ENCODE data around the gene ANKS6. TPM values are rescaled to one million over a fixed set of nuclear protein-coding genes. Genes with fewer than 3 reads are reported as not detected.

ANKS6 gene
- total RNA-seq, 3 donors from 2014 or later (not counting 1 experiment from before 2014, with no cell fraction given), result 8.1 to 12.6 (median 10.5) TPM

- H3K27me3 Mint-ChIP-seq (ENCODE audit: low read depth in 2 of 2), result peaks cover 37 to 53% of the 10 kb centered on the region in 2 donors
- no peaks in the 10 kb centered on the region for H3K36me3 Mint-ChIP-seq
- no peak overlapping the region for H3K27ac ChIP-seq (ENCODE audit: low read length)
- no peak overlapping the region for H3K4me3 ChIP-seq (ENCODE audit: low read length)
- intact Hi-C loops (cut with micrococcal nuclease), result no loop called here
- H3K9me3 ChIP-seq (ENCODE audit: control insufficient read depth, insufficient read depth, low read length), result no peaks in the 10 kb centered on the region
- TF ChIP-seq CTCF (IDR thresholded peaks at IDR 0.05), result no peak
- H3K36me3 ChIP-seq (ENCODE audit: control insufficient read depth, insufficient read depth, low read length), result no peaks in the 10 kb centered on the region
- no peaks in the 10 kb centered on the region for H3K9me3 Mint-ChIP-seq
- H3K4me1 Mint-ChIP-seq, result no peaks in the 10 kb centered on the region
- H3K27me3 ChIP-seq (ENCODE audit: control insufficient read depth, insufficient read depth, low read length), result peaks cover 23% of the 10 kb centered on the region
- no peak for ATAC-seq
- no peak for DNase-seq
- H3K4me3 Mint-ChIP-seq, result no peak overlapping the region
- 69% methylated on average over 12 of the region's 14 CpGs for WGBS (ENCODE audit: insufficient coverage)
- H3K27ac Mint-ChIP-seq, result no peak overlapping the region
- H3K4me1 ChIP-seq (ENCODE audit: control insufficient read depth, insufficient read depth, low read length), result no peaks in the 10 kb centered on the region
These were observed 86.1 kb downstream of the ANKS6 start for GRCh38 chr9:98709968-98710965.

- no peaks in the 10 kb centered on the region for H3K9me3 Mint-ChIP-seq
- H3K36me3 Mint-ChIP-seq, result no peaks in the 10 kb centered on the region
- Histone ChIP-seq H3K4me3 (ENCODE audit: low read length) (no peak within 1 kb of the TSS), H3K27ac (ENCODE audit: low read length) (no peak within 1 kb of the TSS), H3K36me3 (ENCODE audit: control insufficient read depth, insufficient read depth, low read length) (no peaks in the 10 kb centered on the region), H3K9me3 (ENCODE audit: control insufficient read depth, insufficient read depth, low read length) (no peaks in the 10 kb centered on the region), H3K27me3 (ENCODE audit: control insufficient read depth, insufficient read depth, low read length) (peaks cover 31% of the 10 kb centered on the region), H3K4me1 (ENCODE audit: control insufficient read depth, insufficient read depth, low read length) (no peaks in the 10 kb centered on the region)
- H3K4me3 Mint-ChIP-seq, result no peak within 1 kb of the TSS
- 4% methylated on average over 111 of the region's 111 CpGs for WGBS (ENCODE audit: insufficient coverage)
- no peak within 1 kb of the TSS for H3K27ac Mint-ChIP-seq
- ATAC-seq (no peak), DNase-seq (no peak)
- no peaks in the 10 kb centered on the region for H3K4me1 Mint-ChIP-seq
- no peak for TF ChIP-seq CTCF (IDR thresholded peaks at IDR 0.05)
- peaks cover 39 to 56% of the 10 kb centered on the region in 2 donors for H3K27me3 Mint-ChIP-seq (ENCODE audit: low read depth in 2 of 2)
- intact Hi-C loops (cut with micrococcal nuclease), result no loop called here
These were observed 87.1 kb downstream of the ANKS6 start, which contains the start of gene GABBR2 for GRCh38 chr9:98708933-98709911. Gene GABBR2, minus strand, starts transcription at chr9:98708935. Its CDS starts 198 bp downstream, at chr9:98708737.

- H3K27ac ChIP-seq (ENCODE audit: low read length), result no peak overlapping the region
- H3K9me3 Mint-ChIP-seq, result no peaks in the 10 kb centered on the region
- no peaks in the 10 kb centered on the region for H3K4me1 Mint-ChIP-seq
- no peaks in the 10 kb centered on the region for H3K4me1 ChIP-seq (ENCODE audit: control insufficient read depth, insufficient read depth, low read length)
- TF ChIP-seq CTCF (IDR thresholded peaks at IDR 0.05), result no peak
- no peaks in the 10 kb centered on the region for H3K9me3 ChIP-seq (ENCODE audit: control insufficient read depth, insufficient read depth, low read length)
- intact Hi-C loops (cut with micrococcal nuclease), result no loop called here
- H3K36me3 ChIP-seq (ENCODE audit: control insufficient read depth, insufficient read depth, low read length), result no peaks in the 10 kb centered on the region
- 4% methylated on average over 89 of the region's 89 CpGs for WGBS (ENCODE audit: insufficient coverage)
- H3K4me3 ChIP-seq (ENCODE audit: low read length), result no peak overlapping the region
- no peak for DNase-seq
- H3K27ac Mint-ChIP-seq, result no peak overlapping the region
- H3K27me3 ChIP-seq (ENCODE audit: control insufficient read depth, insufficient read depth, low read length), result peaks cover 34% of the 10 kb centered on the region
- H3K27me3 Mint-ChIP-seq (ENCODE audit: low read depth in 2 of 2), result peaks cover 43 to 61% of the 10 kb centered on the region in 2 donors
- H3K4me3 Mint-ChIP-seq, result no peak overlapping the region
- no peaks in the 10 kb centered on the region for H3K36me3 Mint-ChIP-seq
- no peak for ATAC-seq
These were observed 88.0 kb downstream of the ANKS6 start for GRCh38 chr9:98708103-98708932.

Measured in natural killer cell (primary cell).